Choroid plexus epithelial cell (primary cell): ENCODE results near the gene TYW5.

Source experiments
- DNase-seq: peaks from one replicate; pipeline ENCODE4 v3.0.0-alpha.2; 2010; ENCODE audit warnings: low read depth
- H3K4me3 ChIP-seq: 2 replicates; pipeline ENCODE4 v1.5.1; 2011; ENCODE audit warnings: low read depth, mild to moderate bottlenecking, control low read depth, low read length, moderate library complexity
- CTCF ChIP-seq: conservative IDR thresholded peaks from 2 replicates; pipeline ENCODE4 v1.5.1; 2011; ENCODE audit warnings: low read depth, mild to moderate bottlenecking, control low read depth, inconsistent platforms, low read length, moderate library complexity

TYW5 gene

GRCh38 chr2:199901942-199902341 lies 53.3 kb downstream of the TYW5 start:
- TF ChIP-seq CTCF: no peak

GRCh38 chr2:199896617-199897016 lies 58.7 kb downstream of the TYW5 start:
- no peak for TF ChIP-seq CTCF
- H3K4me3 ChIP-seq: no peak overlapping the region
- DNase-seq: no peak

More at GRCh38 chr2:199901942-199902341, 53.3 kb downstream of the TYW5 start:
- no peak for DNase-seq
- H3K4me3 ChIP-seq: no peak overlapping the region

GRCh38 chr2:199895406-199895805 lies 59.9 kb downstream of the TYW5 start:
- DNase-seq: no peak
- H3K4me3 ChIP-seq: no peak overlapping the region
- TF ChIP-seq CTCF: no peak

- no peak for DNase-seq
- no peak for TF ChIP-seq CTCF
These were observed 71.6 kb downstream of the TYW5 start for GRCh38 chr2:199883474-199884212.

GRCh38 chr2:199882667-199883066 lies 72.6 kb downstream of the TYW5 start:
- H3K4me3 ChIP-seq: no peak overlapping the region
- TF ChIP-seq CTCF: no peak
- no peak for DNase-seq

More at GRCh38 chr2:199883474-199884212, 71.6 kb downstream of the TYW5 start:
- H3K4me3 ChIP-seq: no peak overlapping the region
